ENCODE measurements around the gene EIF3K.
"Not testable (repeated sequence)": the region's sequence is repeated elsewhere in the genome, so short reads cannot be mapped to it uniquely, and the experiment has no call there.

EIF3K gene

DNA sequence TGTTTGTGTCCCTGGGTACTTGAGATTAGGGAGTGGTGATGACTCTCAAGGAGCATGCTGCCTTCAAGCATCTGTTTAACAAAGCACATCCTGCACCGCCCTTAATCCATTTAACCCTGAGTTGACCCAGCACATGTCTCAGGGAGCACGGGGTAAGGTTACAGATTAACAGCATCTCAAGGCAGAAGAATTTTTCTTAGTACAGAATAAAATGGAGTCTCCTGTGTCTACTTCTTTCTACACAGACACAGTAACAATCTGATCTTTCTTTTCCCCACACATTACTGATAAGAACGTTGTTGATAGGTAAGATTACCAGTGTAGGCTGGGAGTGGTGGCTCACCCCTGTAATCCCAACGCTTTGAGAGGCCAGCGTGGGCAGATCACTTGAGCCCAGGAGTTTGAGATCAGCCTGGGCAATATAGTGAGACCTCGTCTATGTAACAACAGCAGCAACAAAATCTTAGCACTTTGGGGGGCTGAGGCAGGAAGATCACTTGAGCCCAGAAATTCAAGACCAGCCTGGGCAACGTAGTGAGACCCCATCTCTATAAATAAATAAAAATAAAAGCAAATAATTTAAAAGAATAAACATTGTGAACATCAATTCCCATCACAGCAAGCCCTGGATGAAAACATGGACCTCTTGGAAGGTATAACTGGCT lies 13.0 kb downstream of the EIF3K start:
- H3K36me3 Mint-ChIP-seq: peaks cover 26% of the 10 kb centered on the region
- not testable (repeated sequence) for H3K4me3 Mint-ChIP-seq, H3K27ac Mint-ChIP-seq

GRCh38 chr19:38632476-38633213 lies 13.7 kb downstream of the EIF3K start:
- Mint-ChIP-seq H3K4me3 (no peak overlapping the region), H3K9me3 (no peaks in the 10 kb centered on the region), H3K36me3 (peaks cover 25% of the 10 kb centered on the region), H3K4me1 (peaks cover 15% of the 10 kb centered on the region), H3K27ac (no peak overlapping the region), H3K27me3 (no peaks in the 10 kb centered on the region)
- DNase-seq (ENCODE audit: low spot score in 2 of 2): no peak
- ATAC-seq (ENCODE audit: low read depth): no peak

More for the DNA sequence above, 13.0 kb downstream of the EIF3K start:
- not testable (repeated sequence) for DNase-seq (ENCODE audit: low spot score in 2 of 2); ATAC-seq (ENCODE audit: low read depth); H3K9me3 Mint-ChIP-seq; H3K27me3 Mint-ChIP-seq
- H3K4me1 Mint-ChIP-seq: peaks cover 10% of the 10 kb centered on the region

DNA sequence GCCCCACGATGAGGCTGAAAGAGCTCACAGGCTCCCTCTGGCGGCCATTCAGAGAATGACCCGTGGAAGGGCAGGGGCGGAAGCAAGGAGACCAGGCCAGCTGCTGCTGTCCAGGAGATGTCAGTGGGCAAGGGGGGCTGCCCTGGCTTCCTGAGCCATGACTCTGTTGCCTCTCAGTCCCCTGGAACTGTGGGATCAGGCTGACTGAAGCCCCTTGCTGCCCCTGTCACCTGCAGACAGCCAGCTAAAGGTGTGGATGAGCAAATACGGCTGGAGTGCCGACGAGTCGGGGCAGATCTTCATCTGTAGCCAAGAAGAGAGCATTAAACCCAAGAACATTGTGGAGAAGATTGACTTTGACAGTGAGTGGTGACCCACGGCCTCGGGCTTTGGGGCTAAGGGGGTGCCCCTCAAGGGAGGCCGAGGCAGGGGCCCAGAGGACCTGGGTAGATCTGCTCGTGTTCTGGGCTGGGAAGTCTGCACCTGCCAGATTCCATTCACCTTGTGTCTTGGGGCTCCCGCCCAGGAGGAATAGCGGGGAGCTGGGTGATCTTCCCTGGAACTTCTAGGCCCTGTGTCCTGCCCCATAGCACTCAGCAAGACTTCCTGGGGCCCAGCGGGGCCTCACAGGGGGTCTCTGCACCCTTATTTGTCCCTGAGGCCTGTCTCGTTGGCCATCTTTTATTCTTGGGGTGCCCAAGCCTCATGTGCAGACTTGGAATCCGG lies 15.9 kb downstream of the EIF3K start:
- Mint-ChIP-seq H3K4me3 (peak overlapping the region; percentile 33), H3K36me3 (peaks cover 14% of the 10 kb centered on the region), H3K27me3 (no peaks in the 10 kb centered on the region), H3K27ac (peak overlapping the region; percentile 80), H3K9me3 (no peaks in the 10 kb centered on the region), H3K4me1 (peaks cover 15% of the 10 kb centered on the region)
- DNase-seq (ENCODE audit: low spot score in 2 of 2): peak; percentile 69 to 80
- ATAC-seq (ENCODE audit: low read depth): peak; percentile 40

GRCh38 chr19:38635483-38636399 lies 16.8 kb downstream of the EIF3K start:
- no peak for DNase-seq (ENCODE audit: low spot score in 2 of 2)
- Mint-ChIP-seq H3K27me3 (no peaks in the 10 kb centered on the region), H3K4me1 (peaks cover 15% of the 10 kb centered on the region), H3K4me3 (no peak overlapping the region), H3K36me3 (peaks cover 12% of the 10 kb centered on the region), H3K9me3 (no peaks in the 10 kb centered on the region), H3K27ac (no peak overlapping the region)
- ATAC-seq (ENCODE audit: low read depth): no peak

DNA sequence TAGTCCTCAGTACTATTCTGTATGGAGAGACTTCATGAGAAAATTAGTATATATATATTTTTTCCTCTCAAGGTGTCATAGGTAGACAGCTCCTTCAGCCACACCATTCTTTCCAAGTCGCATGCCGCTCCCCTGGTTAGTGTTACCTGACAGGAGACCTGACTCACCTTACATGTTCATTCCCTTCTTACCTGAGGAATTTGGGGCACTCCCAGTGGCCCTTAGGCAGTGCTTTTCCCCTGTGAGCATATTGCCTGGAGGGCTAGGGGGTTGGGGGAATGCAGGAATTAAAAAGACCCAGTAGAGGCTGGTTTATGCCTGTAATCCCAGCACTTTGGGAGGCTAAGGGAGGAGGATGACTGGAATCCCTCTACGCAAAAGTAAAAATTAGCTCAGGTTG lies 19.5 kb downstream of the EIF3K start:
- ATAC-seq (ENCODE audit: low read depth): no peak
- Mint-ChIP-seq H3K4me3 (no peak overlapping the region), H3K27me3 (no peaks in the 10 kb centered on the region), H3K4me1 (peaks cover 18% of the 10 kb centered on the region), H3K9me3 (no peaks in the 10 kb centered on the region), H3K36me3 (peaks cover 6% of the 10 kb centered on the region), H3K27ac (no peak overlapping the region)
- DNase-seq (ENCODE audit: low spot score in 2 of 2): no peak

GRCh38 chr19:38639679-38640078 lies 20.7 kb downstream of the EIF3K start:
- ATAC-seq (ENCODE audit: low read depth): no peak
- Mint-ChIP-seq H3K27me3 (no peaks in the 10 kb centered on the region), H3K4me3 (no peak overlapping the region), H3K27ac (no peak overlapping the region), H3K9me3 (no peaks in the 10 kb centered on the region), H3K4me1 (peaks cover 14% of the 10 kb centered on the region), H3K36me3 (peaks cover 3% of the 10 kb centered on the region)
- DNase-seq (ENCODE audit: low spot score in 2 of 2): no peak

GRCh38 chr19:38640368-38640767 lies 21.4 kb downstream of the EIF3K start:
- no peak for ATAC-seq (ENCODE audit: low read depth)
- H3K27me3 Mint-ChIP-seq: no peaks in the 10 kb centered on the region
- peaks cover 13% of the 10 kb centered on the region for H3K4me1 Mint-ChIP-seq
- H3K36me3 Mint-ChIP-seq: peaks cover 2% of the 10 kb centered on the region
- H3K27ac Mint-ChIP-seq: no peak overlapping the region
- no peak for DNase-seq (ENCODE audit: low spot score in 2 of 2)
- H3K4me3 Mint-ChIP-seq: no peak overlapping the region
- H3K9me3 Mint-ChIP-seq: no peaks in the 10 kb centered on the region

DNA sequence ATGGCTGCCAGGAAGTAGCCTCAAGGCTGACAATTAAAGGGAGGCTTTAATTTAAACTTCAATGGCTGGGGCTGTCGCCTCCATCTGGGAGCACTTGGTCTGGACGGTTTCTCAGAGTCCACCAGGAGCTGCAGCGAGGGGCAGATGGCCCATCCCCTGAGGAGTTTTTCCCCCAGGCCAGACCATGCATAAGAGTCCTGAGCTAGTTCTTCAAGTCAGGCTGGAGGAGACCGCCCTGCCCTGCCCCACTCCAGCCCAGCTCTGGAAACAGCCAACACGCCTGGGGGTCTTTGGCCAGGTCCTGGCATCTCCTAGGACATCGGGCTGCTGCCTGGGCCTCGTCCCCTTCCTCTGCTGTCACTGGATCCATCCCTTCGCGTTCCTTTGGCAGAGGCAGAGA lies 23.2 kb downstream of the EIF3K start:
- DNase-seq (ENCODE audit: low spot score in 2 of 2): no peak
- no peaks in the 10 kb centered on the region for H3K36me3 Mint-ChIP-seq

GRCh38 chr19:38644719-38645118 lies 25.7 kb downstream of the EIF3K start:
- DNase-seq (ENCODE audit: low spot score in 2 of 2) (no peak), ATAC-seq (ENCODE audit: low read depth) (no peak)
- H3K36me3 Mint-ChIP-seq: peaks cover 1% of the 10 kb centered on the region
- H3K27me3 Mint-ChIP-seq: no peaks in the 10 kb centered on the region
- H3K9me3 Mint-ChIP-seq: no peaks in the 10 kb centered on the region
- H3K27ac Mint-ChIP-seq: no peak overlapping the region
- no peak overlapping the region for H3K4me3 Mint-ChIP-seq
- peaks cover 21% of the 10 kb centered on the region for H3K4me1 Mint-ChIP-seq

More for the DNA sequence above, 23.2 kb downstream of the EIF3K start:
- Mint-ChIP-seq H3K4me1 (peaks cover 5% of the 10 kb centered on the region), H3K9me3 (no peaks in the 10 kb centered on the region), H3K4me3 (no peak overlapping the region), H3K27me3 (no peaks in the 10 kb centered on the region), H3K27ac (no peak overlapping the region)
- no peak for ATAC-seq (ENCODE audit: low read depth)

- DNase-seq (ENCODE audit: low spot score in 2 of 2): peak; percentile 100
- H3K36me3 Mint-ChIP-seq: peaks cover 1% of the 10 kb centered on the region
Measured at GRCh38 chr19:38647368-38647965, 28.5 kb downstream of the EIF3K start, which contains the start of gene ACTN4. TSS of gene ACTN4 (plus strand) at chr19:38647649. CDS start at chr19:38647746, 97 bp downstream.

GRCh38 chr19:38647966-38648768 lies 29.2 kb downstream of the EIF3K start:
- no peaks in the 10 kb centered on the region for H3K9me3 Mint-ChIP-seq
- peaks cover 34% of the 10 kb centered on the region for H3K4me1 Mint-ChIP-seq
- H3K4me3 Mint-ChIP-seq: peak overlapping the region; percentile 93
- H3K27me3 Mint-ChIP-seq: no peaks in the 10 kb centered on the region
- peak overlapping the region; percentile 85 for H3K27ac Mint-ChIP-seq
- DNase-seq (ENCODE audit: low spot score in 2 of 2): no peak
- ATAC-seq (ENCODE audit: low read depth): no peak
- H3K36me3 Mint-ChIP-seq: peaks cover 1% of the 10 kb centered on the region

More at GRCh38 chr19:38647368-38647965, 28.5 kb downstream of the EIF3K start, which contains the start of gene ACTN4:
- Mint-ChIP-seq H3K4me1 (peaks cover 32% of the 10 kb centered on the region), H3K9me3 (no peaks in the 10 kb centered on the region), H3K4me3 (peak within 1 kb of the TSS; percentile 93), H3K27ac (peak within 1 kb of the TSS; percentile 85), H3K27me3 (no peaks in the 10 kb centered on the region)
- ATAC-seq (ENCODE audit: low read depth): peak; percentile 89

DNA sequence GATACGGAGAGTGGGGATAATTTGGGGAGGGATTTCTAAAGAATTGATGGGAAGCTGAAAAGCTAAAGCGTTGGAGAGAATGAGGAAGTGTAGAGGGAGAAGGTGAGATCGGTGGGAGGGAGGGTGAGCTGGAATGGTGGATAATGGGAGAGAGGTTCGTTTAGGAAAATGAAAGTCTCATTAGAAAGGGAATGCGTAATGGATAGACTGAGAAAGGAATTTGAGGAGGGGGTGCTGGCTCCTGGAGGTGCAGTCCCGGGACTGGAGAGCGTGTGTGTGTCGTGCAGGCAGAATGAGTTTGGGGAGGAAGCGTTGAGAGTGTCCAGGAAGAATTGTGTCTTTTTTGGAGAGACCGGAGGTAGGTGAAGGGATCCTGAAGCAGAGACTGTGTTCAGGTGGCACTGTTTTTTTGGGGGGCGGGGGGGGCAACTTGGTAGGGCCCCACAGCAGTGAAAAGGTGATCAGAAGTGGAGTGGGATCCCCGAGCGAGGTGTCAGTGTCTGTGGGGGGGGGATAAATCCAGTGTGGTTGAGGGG lies 29.8 kb downstream of the EIF3K start:
- no peaks in the 10 kb centered on the region for H3K27me3 Mint-ChIP-seq
- peaks cover 37% of the 10 kb centered on the region for H3K4me1 Mint-ChIP-seq
- DNase-seq (ENCODE audit: low spot score in 2 of 2) (no peak), ATAC-seq (ENCODE audit: low read depth) (no peak)
- H3K27ac Mint-ChIP-seq: peak overlapping the region; percentile 85
- H3K4me3 Mint-ChIP-seq: peak overlapping the region; percentile 93
- H3K9me3 Mint-ChIP-seq: no peaks in the 10 kb centered on the region
- peaks cover 1% of the 10 kb centered on the region for H3K36me3 Mint-ChIP-seq
